ENCODE results near the gene AGPAT2. TPM values are rescaled to one million over a fixed set of nuclear protein-coding genes. Genes with fewer than 3 reads are reported as not detected.

AGPAT2 gene
- total RNA-seq, 1 experiment from 2014 or later, result 124 TPM

GRCh38 chr9:136694872-136695247, 7.6 kb upstream of the AGPAT2 start:
- no peak for DNase-seq
- Histone ChIP-seq H3F3A (ENCODE audit: insufficient read depth, low read depth) (peaks cover 42% of the 10 kb centered on the region), H3K79me2 (ENCODE audit: low read depth) (no peaks in the 10 kb centered on the region), H3K4me3 (no peak overlapping the region; the same call in 1 of the 2 replicates), H3K4me1 (replicated peaks; ENCODE audit: insufficient read depth) (peaks cover 47% of the 10 kb centered on the region), H3K27ac (peak overlapping the region; percentile 94), H3K27me3 (ENCODE audit: insufficient read depth, low read depth) (no peaks in the 10 kb centered on the region), H3K36me3 (ENCODE audit: low read depth) (no peaks in the 10 kb centered on the region), H4K20me1 (ENCODE audit: insufficient read depth) (no peaks in the 10 kb centered on the region), H3K9me3 (ENCODE audit: insufficient read depth, low read depth) (no peaks in the 10 kb centered on the region), H3K4me2 (peak overlapping the region; percentile 91), H2AFZ (no peak overlapping the region), H3K9me2 (ENCODE audit: insufficient read depth) (no peaks in the 10 kb centered on the region)
- POLR2A ChIA-PET (ENCODE audit: unreplicated experiment), result no interaction called here
- intact Hi-C loops (cut with micrococcal nuclease; ENCODE audit: unreplicated experiment), result loop anchor here (2.0 to 5.0 kb wide), 6 partner anchors 16 to 210 kb away; partner anchors contain the start of gene NOTCH1
- TF ChIP-seq CTCF (conservative IDR thresholded peaks at IDR 0.05) (no peak), EZH2 (IDR thresholded peaks at IDR 0.05; ENCODE audit: low read depth) (no peak)
- BruUV-seq (replicated peaks), result no TSS peak
- CTCF ChIA-PET, result interaction anchor here (0.6 kb wide), 1 partner anchor 537 kb away, joined by 3 read pairs; no protein-coding TSS in a partner anchor

- DNase-seq, result peak in 1 of 2 experiments; percentile 82
- Histone ChIP-seq H3K9me2 (ENCODE audit: insufficient read depth) (no peaks in the 10 kb centered on the region), H3F3A (ENCODE audit: insufficient read depth, low read depth) (peaks cover 42% of the 10 kb centered on the region), H2AFZ (no peak overlapping the region), H3K36me3 (ENCODE audit: low read depth) (no peaks in the 10 kb centered on the region), H3K4me1 (replicated peaks; ENCODE audit: insufficient read depth) (peaks cover 47% of the 10 kb centered on the region), H3K27ac (peak overlapping the region; percentile 94), H3K9me3 (ENCODE audit: insufficient read depth, low read depth) (no peaks in the 10 kb centered on the region), H3K4me2 (peak overlapping the region; percentile 91), H4K20me1 (ENCODE audit: insufficient read depth) (no peaks in the 10 kb centered on the region), H3K27me3 (ENCODE audit: insufficient read depth, low read depth) (no peaks in the 10 kb centered on the region), H3K4me3 (peak overlapping the region; percentile 43; the same call in 1 of the 2 replicates), H3K79me2 (ENCODE audit: low read depth) (no peaks in the 10 kb centered on the region)
- ChIA-PET CTCF (interaction anchor here (0.6 to 1.1 kb wide), 6 partner anchors 21 to 537 kb away, joined by 3 to 7 read pairs (median 3); no protein-coding TSS in a partner anchor), POLR2A (ENCODE audit: unreplicated experiment) (interaction anchor here (0.8 to 0.9 kb wide), 2 partner anchors 12 to 60 kb away, joined by 6 to 7 read pairs; no protein-coding TSS in a partner anchor)
- intact Hi-C loops (cut with micrococcal nuclease; ENCODE audit: unreplicated experiment), result loop anchor here (2.0 to 5.0 kb wide), 6 partner anchors 16 to 210 kb away; partner anchors contain the start of gene NOTCH1
- BruUV-seq (replicated peaks), result TSS peak; percentile 24
- TF ChIP-seq CTCF (conservative IDR thresholded peaks at IDR 0.05) (peak; percentile 91), EZH2 (IDR thresholded peaks at IDR 0.05; ENCODE audit: low read depth) (no peak)
Observed at GRCh38 chr9:136694163-136694871, 7.1 kb upstream of the AGPAT2 start.

GRCh38 chr9:136693490-136694162, 6.4 kb upstream of the AGPAT2 start:
- Histone ChIP-seq H3K9me3 (ENCODE audit: insufficient read depth, low read depth) (no peaks in the 10 kb centered on the region), H3K9me2 (ENCODE audit: insufficient read depth) (no peaks in the 10 kb centered on the region), H3K4me2 (peak overlapping the region; percentile 91), H2AFZ (no peak overlapping the region), H3K79me2 (ENCODE audit: low read depth) (no peaks in the 10 kb centered on the region), H3K27ac (peak overlapping the region; percentile 94), H3K27me3 (ENCODE audit: insufficient read depth, low read depth) (no peaks in the 10 kb centered on the region), H3F3A (ENCODE audit: insufficient read depth, low read depth) (peaks cover 37% of the 10 kb centered on the region), H3K36me3 (ENCODE audit: low read depth) (no peaks in the 10 kb centered on the region), H4K20me1 (ENCODE audit: insufficient read depth) (no peaks in the 10 kb centered on the region), H3K4me3 (peak overlapping the region; percentile 43; the same call in 1 of the 2 replicates), H3K4me1 (replicated peaks; ENCODE audit: insufficient read depth) (peaks cover 47% of the 10 kb centered on the region)
- peak; percentile 96 to 97 for DNase-seq
- TF ChIP-seq EZH2 (IDR thresholded peaks at IDR 0.05; ENCODE audit: low read depth) (no peak), CTCF (conservative IDR thresholded peaks at IDR 0.05) (no peak)
- intact Hi-C loops (cut with micrococcal nuclease; ENCODE audit: unreplicated experiment), result loop anchor here (2.0 to 5.0 kb wide), 6 partner anchors 17 to 209 kb away; partner anchors contain the start of gene NOTCH1
- ChIA-PET POLR2A (ENCODE audit: unreplicated experiment) (interaction anchor here (0.6 to 0.9 kb wide), 4 partner anchors 11 to 331 kb away, joined by 3 to 12 read pairs (median 6); partner anchors contain the start of gene DNLZ), CTCF (interaction anchor here (0.7 to 1.1 kb wide), 6 partner anchors 20 to 293 kb away, joined by 3 to 7 read pairs (median 3); no protein-coding TSS in a partner anchor)
- no TSS peak for BruUV-seq (replicated peaks)
